HG02884 (cell line): Measurements from ENCODE around the gene DYRK2.
A peak's percentile ranks its signal among the peaks of the same experiment; 100 is the strongest.

Experiments used
- ATAC-seq: cut with Tn5 transposase; IDR thresholded peaks from one replicate; pipeline ENCODE4 v1.9.1; 2021; ENCODE audit warnings: mild to moderate bottlenecking, moderate library complexity; ENCODE audit not compliant: unreplicated experiment

Gene DYRK2

DNA sequence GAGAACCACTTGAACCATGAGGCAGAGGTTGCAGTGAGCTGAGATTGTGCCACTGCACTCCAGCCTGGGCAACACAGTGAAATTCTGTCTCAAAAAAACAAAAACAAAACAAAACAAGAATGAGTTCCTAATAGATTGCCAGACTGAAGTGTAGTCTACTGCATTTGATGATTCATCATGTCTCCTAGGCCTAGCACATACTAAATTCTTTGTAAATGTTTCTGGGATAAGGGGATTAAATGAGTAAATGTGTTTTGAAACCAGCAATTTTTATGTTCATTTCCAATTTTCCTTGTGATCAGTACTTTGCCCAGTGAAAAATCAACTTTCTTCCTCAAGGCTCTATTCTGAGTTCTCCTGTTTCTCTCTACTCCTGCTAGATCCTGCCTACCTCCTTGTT is 2.9 kb upstream of the DYRK2 start:
- ATAC-seq: no peak

DNA sequence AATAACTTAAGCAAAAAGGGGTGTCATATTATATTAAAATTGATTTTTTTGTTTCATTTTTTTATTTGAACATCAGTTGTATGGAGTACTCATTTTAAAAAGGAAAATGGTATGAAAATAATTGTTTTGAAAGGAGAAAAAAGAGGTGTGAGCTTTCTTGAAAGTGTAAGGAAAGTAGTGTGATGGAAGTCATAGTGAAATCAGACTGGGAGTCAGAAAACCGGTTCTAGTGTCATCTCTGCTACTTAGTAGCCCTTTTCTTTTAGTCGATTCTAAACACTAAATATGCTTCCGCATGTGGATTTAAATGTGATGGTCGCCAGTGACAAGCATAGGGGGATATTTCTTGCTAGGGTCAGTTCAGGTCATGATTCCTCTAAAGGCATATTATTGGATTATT is 1.8 kb upstream of the DYRK2 start:
- no peak for ATAC-seq

GRCh38 chr12:67647181-67647798 is 1.3 kb upstream of the DYRK2 start:
- no peak for ATAC-seq

DNA sequence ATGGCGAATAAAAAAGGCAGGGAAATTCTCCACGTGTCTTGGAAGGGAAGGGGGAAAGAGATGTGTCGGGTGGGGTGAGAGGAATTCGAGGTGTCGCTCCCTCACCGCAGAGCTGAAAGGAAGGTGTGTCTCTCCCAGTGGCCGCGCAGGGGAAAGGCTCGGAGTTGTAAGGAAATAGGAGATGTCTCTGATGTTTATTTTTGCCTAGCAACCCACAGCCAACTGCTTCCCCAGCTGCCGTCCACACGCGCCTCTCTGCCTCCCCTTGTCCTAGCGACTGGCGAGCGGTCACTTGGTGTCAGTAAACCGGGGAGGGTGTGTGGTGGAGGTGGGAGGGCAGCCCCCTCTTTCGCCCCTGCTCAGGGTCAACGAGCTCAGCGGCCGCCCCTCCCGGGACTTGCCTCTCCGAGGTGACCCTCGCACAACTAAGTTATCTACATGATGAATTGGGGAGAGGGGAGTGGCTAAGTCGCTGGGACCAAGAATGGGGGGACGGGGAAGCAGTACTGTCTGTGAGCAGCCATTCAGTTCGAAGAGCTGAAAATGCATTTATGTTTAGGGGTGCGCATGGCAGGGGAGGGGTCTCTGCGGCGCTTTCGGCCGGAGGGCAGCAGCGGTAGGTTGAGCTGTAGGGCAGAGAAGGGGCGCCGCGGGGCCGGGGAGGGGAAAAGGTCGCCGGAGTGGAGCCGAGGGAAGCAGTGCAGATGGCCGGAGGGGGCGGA is 585 bp upstream of the DYRK2 start:
- ATAC-seq: peak; percentile 31

- ATAC-seq: no peak
Measured at GRCh38 chr12:67649261-67649569, 670 bp downstream of the DYRK2 start.

DNA sequence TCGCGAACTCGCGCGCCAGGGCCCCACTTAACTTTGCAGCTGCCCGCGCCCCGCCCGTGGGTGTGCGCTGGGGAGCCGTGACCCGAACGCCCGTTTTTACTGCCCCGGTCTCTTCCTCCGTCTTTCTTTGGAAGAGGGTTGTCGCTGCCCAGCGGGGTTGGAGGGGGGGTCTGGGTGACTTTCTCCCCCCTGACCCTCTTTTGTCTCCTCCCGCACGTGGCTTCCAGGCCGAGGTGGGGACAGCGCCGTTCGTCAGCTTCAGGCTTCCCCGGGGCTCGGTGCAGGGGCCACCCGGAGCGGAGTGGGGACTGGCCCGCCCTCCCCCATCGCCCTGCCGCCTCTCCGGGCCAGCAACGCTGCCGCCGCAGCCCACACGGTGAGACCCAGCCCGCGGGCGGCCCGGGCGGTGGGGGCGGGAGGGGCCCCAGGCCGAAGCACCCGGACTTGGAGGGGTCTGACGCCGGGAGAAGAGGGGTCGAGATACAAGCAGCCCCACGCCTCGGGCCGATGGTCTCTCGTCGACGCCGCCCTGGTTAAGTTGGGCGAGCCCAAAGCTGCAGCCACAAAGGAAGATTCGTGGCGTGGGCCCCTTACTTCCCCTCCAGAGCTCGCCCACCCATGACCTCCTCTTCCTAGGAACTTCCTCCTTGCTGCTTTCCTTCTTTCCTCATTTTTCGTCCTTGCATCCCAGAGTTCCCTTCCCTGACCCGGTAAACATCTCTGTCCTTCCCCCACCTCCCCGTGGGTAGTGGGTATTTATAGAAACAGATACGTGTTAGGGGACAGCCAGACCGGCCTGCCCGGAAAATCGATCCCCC is 1.2 kb downstream of the DYRK2 start:
- ATAC-seq: peak; percentile 5

- no peak for ATAC-seq
Measured at GRCh38 chr12:67650388-67651131, 2.0 kb downstream of the DYRK2 start.

DNA sequence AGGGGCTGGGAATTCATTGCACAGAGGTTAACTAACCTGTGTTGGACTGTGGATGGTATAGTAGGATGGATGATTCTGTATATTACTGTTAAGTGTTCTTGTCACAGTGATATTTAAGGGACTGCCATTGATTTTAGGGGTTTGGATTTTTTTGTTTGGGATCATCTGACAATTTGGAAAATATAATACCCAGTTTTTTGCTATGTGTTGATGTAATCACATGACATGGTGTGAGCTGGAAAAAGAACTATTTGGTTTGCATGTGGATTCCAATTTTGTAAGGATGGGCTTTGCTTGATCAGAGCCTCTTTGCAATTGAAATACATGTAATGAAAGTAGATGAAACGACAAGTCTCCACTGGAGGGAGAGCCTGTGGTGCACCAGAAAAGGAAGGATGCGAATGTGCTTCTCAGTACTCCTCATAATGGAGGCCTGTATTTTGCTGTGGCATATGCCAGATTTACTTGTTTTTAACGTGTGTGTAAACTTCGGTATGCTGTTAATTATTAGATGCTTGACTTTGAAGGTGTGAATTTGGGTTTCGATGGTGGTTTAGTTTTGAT is 2.7 kb downstream of the DYRK2 start:
- ATAC-seq: no peak

GRCh38 chr12:67655829-67656228 is 7.3 kb downstream of the DYRK2 start:
- ATAC-seq: no peak

DNA sequence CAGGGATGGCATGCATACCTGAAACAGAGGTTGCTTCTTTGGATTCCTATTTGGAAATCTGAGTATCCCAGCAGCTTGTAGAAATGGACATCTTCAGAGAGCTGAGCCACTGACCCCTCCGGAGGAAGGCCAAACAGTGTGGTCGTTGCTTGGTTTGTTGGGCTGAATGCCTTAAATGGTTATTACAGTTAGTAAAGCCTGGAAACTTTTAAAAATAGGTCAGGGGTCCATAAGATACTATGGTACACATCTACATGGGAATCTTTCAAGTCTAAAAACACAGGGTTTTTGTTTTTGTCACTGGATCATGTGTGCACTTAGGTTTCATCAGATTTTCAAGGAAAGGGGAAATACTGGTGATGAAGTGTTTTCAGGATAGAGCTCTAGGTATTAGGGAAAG is 7.7 kb downstream of the DYRK2 start:
- ATAC-seq: no peak

DNA sequence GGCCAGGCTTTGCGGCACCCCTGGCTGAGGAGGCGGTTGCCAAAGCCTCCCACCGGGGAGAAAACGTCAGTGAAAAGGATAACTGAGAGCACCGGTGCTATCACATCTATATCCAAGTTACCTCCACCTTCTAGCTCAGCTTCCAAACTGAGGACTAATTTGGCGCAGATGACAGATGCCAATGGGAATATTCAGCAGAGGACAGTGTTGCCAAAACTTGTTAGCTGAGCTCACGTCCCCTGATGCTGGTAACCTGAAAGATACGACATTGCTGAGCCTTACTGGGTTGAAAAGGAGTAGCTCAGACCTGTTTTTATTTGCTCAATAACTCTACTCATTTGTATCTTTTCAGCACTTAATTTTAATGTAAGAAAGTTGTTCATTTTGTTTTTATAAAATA is 9.9 kb downstream of the DYRK2 start:
- ATAC-seq: no peak

DNA sequence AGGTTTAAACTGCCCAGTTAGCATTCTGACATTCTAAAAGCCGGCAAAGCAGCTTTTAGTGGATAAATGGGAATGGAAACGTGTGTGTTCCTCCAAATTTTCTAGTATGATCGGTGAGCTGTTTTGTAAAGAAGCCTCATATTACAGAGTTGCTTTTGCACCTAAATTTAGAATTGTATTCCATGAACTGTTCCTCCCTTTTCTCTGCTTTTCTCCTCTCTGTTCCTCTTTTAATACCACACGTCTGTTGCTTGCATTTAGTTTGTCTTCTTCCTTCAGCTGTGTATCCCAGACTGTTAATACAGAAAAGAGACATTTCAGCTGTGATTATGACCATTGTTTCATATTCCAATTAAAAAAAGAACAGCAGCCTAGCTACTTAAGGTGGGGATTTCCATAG is 10.7 kb downstream of the DYRK2 start:
- ATAC-seq: no peak

- ATAC-seq: no peak
Measured at GRCh38 chr12:67661311-67662021, 12.9 kb downstream of the DYRK2 start.

DNA sequence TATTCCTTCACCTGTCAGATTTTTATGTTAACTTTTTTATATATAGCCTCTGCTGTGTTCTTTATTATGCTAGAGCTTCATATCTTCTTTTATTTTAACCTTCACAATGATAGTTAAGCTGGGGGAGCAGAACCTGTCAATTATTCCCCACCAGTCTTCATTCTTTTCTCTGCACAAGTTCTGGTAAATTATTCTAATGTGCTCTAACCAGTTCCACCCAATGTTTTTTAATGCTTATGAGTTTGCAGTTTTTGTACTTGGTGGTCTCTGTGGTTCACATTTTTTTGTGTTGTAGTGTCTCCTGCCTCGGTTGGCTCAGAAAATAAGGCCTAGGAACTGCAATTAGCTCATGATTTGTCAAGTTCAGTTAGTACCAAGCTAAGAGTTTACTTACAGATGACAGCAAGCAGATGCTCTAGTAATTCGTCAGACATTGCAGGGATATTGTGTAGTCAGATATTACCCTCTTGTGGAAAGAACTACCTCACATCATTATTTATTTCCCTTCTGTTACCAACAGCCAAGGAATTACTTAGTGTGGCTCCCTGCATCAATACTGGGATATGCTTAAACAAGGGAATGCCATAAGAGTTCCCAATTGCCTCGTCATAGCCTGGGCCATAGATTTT is 14.5 kb downstream of the DYRK2 start:
- ATAC-seq: no peak

GRCh38 chr12:67664171-67664570 is 15.6 kb downstream of the DYRK2 start:
- no peak for ATAC-seq

GRCh38 chr12:67665679-67666078 is 17.1 kb downstream of the DYRK2 start:
- ATAC-seq: no peak

- no peak for ATAC-seq
Measured at GRCh38 chr12:67666605-67667004, 18.1 kb downstream of the DYRK2 start.

DNA sequence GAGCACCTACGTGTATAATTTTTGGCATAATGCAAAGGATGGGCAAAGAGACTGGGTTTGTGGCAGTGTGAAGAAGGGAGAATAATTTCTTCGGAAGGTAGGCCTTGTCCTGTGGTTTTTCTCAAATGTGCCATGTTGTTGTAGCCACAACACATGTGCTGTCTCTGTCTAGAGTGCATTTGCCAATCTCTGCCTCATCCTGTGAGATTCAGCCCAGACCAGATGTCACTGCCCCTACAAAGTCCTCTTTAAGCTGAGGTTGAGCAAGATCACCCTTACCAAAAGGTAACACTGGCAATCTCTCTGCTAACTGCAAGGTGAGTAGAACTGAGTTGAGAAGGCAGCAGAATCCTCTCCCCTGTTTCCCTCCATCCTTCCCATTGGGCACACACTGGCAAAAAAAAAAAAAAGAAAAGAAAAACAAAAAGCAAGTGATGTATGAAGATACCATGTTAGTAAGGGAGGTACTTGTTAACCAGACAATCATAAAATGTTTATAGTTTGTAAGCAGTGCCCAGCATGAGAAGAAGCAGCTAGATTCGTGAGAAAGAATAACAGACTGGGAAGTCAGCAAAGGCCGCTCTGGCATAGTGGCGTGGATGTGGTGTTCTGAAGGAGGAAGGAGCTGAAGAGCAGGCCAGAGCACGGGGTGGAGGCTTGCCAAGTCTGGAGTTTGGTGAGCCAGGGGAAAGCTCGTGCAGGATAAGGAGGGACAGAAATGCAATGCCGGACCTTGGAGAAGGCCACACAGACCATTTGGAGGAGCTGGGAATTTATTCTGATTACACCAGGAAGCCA is 18.9 kb downstream of the DYRK2 start:
- ATAC-seq: no peak

- ATAC-seq: no peak
Measured at GRCh38 chr12:67669217-67669933, 20.8 kb downstream of the DYRK2 start.
